ENCODE data around the gene CHRNA9. TPM values are rescaled to one million over a fixed set of nuclear protein-coding genes. Genes with fewer than 3 reads are reported as not detected.

CHRNA9 gene
- total RNA-seq, 4 donors from 2014 or later = 0.11 TPM; not detected in 3

GRCh38 chr4:40367451-40367850 lies 32.3 kb downstream of the CHRNA9 start:
- Histone ChIP-seq H3K9me3 (no peaks in the 10 kb centered on the region), H3K4me3 (replicated peaks in 1 of 3) (no peak overlapping the region), H3K27me3 (no peaks in the 10 kb centered on the region), H3K27ac (peak overlapping the region in 2 of 3 donors; percentile 15 to 93), H3K36me3 (no peaks in the 10 kb centered on the region), H3K4me1 (peaks cover 25 to 39% of the 10 kb centered on the region in 2 donors)
- intact Hi-C loops (cut with DNase I) = no loop called here
- 30 to 62% methylated on average over 4 of the region's 4 CpGs for WGBS, 2 donors
- DNase-seq = peak in 1 of 2 donors; percentile 27
- TF ChIP-seq POLR2A (IDR thresholded peaks at IDR 0.05) = no peak
- TF ChIP-seq, protein P1, sequence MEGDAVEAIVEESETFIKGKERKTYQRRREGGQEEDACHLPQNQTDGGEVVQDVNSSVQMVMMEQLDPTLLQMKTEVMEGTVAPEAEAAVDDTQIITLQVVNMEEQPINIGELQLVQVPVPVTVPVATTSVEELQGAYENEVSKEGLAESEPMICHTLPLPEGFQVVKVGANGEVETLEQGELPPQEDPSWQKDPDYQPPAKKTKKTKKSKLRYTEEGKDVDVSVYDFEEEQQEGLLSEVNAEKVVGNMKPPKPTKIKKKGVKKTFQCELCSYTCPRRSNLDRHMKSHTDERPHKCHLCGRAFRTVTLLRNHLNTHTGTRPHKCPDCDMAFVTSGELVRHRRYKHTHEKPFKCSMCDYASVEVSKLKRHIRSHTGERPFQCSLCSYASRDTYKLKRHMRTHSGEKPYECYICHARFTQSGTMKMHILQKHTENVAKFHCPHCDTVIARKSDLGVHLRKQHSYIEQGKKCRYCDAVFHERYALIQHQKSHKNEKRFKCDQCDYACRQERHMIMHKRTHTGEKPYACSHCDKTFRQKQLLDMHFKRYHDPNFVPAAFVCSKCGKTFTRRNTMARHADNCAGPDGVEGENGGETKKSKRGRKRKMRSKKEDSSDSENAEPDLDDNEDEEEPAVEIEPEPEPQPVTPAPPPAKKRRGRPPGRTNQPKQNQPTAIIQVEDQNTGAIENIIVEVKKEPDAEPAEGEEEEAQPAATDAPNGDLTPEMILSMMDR (IDR thresholded peaks at IDR 0.05) = no peak

DNA sequence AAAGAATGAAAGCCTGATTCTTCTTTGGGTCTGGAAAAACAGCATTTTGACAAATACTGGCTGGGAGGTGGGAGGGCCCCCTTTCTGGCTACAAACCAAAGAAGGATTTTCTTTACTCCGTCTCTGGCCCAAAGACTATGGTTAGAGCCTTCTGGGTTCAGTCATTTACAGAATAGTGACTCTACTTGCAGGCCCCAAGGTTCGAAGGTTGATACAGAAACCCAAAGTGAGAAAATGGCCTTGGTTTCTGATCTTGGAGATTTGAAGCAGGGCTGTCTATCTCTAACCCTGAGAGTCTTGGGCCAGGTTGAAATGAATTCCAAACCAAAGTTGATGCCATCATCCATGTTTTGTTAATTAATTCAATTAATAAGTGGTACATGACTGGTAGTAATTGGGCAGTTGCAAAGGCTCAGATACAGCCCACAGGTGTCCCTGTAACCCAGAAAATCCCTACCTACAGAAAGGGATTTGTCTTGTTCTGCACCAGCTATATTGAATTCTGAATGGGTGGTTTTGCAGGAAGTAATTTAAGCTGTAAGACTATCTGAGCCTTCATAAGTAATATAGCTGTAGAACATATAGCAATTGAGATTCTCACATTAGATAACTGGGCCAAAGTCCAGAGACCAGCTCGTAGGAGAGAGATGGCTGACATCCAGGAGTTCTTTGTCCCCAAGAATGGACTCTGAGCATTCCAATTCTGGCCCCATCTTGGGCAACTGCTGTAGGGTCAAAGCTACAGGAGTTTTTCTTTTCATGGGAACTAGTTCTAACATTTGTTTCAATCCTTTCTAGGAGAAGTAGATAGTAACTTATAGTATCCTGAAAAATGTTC lies 34.5 kb downstream of the CHRNA9 start:
- intact Hi-C loops (cut with DNase I) = no loop called here
- H3K9me3 ChIP-seq = no peaks in the 10 kb centered on the region
- 67 to 72% methylated on average over 3 of the region's 3 CpGs for WGBS, 2 donors
- H3K4me3 ChIP-seq (replicated peaks in 1 of 3) = no peak overlapping the region
- TF ChIP-seq POLR2A (IDR thresholded peaks at IDR 0.05) = no peak
- TF ChIP-seq, protein P1 (IDR thresholded peaks at IDR 0.05) = no peak
- H3K27ac ChIP-seq = no peak overlapping the region
- no peaks in the 10 kb centered on the region for H3K36me3 ChIP-seq
- DNase-seq = no peak
- peaks cover 8 to 17% of the 10 kb centered on the region in 2 donors for H3K4me1 ChIP-seq
- H3K27me3 ChIP-seq = no peaks in the 10 kb centered on the region

- H3K4me3 ChIP-seq (replicated peaks in 1 of 3) = no peak overlapping the region
- WGBS, 2 donors = 82 to 88% methylated on average over 3 of the region's 3 CpGs
- no peak overlapping the region for H3K27ac ChIP-seq
- DNase-seq = no peak
- intact Hi-C loops (cut with DNase I) = no loop called here
- no peaks in the 10 kb centered on the region for H3K27me3 ChIP-seq
- peaks cover 0 to 18% of the 10 kb centered on the region in 2 donors for H3K4me1 ChIP-seq
- no peak for TF ChIP-seq POLR2A (IDR thresholded peaks at IDR 0.05)
- TF ChIP-seq, protein P1 (IDR thresholded peaks at IDR 0.05) = no peak
- H3K9me3 ChIP-seq = no peaks in the 10 kb centered on the region
- H3K36me3 ChIP-seq = no peaks in the 10 kb centered on the region
Measured at GRCh38 chr4:40372651-40373050, 37.5 kb downstream of the CHRNA9 start.

GRCh38 chr4:40373636-40374035 lies 38.5 kb downstream of the CHRNA9 start:
- H3K4me1 ChIP-seq = peaks cover 0 to 14% of the 10 kb centered on the region in 2 donors
- no peaks in the 10 kb centered on the region for H3K9me3 ChIP-seq
- no peaks in the 10 kb centered on the region for H3K27me3 ChIP-seq
- no peaks in the 10 kb centered on the region for H3K36me3 ChIP-seq
- TF ChIP-seq, protein P1 (IDR thresholded peaks at IDR 0.05) = no peak
- no peak for TF ChIP-seq POLR2A (IDR thresholded peaks at IDR 0.05)
- no peak overlapping the region for H3K27ac ChIP-seq
- intact Hi-C loops (cut with DNase I) = no loop called here
- no peak for DNase-seq
- 94 to 97% methylated on average over 3 of the region's 3 CpGs for WGBS, 2 donors
- H3K4me3 ChIP-seq (replicated peaks in 1 of 3) = no peak overlapping the region

- no peak for DNase-seq
- H3K36me3 ChIP-seq = no peaks in the 10 kb centered on the region
- peaks cover 5 to 26% of the 10 kb centered on the region in 2 donors for H3K4me1 ChIP-seq
- no peaks in the 10 kb centered on the region for H3K9me3 ChIP-seq
- H3K27me3 ChIP-seq = no peaks in the 10 kb centered on the region
- TF ChIP-seq, protein P1 (IDR thresholded peaks at IDR 0.05) = no peak
- no peak for TF ChIP-seq POLR2A (IDR thresholded peaks at IDR 0.05)
- intact Hi-C loops (cut with DNase I) = no loop called here
- WGBS, 2 donors = 84 to 94% methylated on average over 10 of the region's 10 CpGs
- H3K27ac ChIP-seq = no peak overlapping the region
- no peak overlapping the region for H3K4me3 ChIP-seq (replicated peaks in 1 of 3)
Measured at GRCh38 chr4:40375095-40375494, 40.0 kb downstream of the CHRNA9 start.

Measured in thyroid gland (tissue), 4 donors.